Medulla oblongata (tissue), 1 donor: Measurements from ENCODE around the gene ASPSCR1.
"Not testable (repeated sequence)": the region's sequence is repeated elsewhere in the genome, so short reads cannot be mapped to it uniquely, and the experiment has no call there.

ENCODE experiments used
- DNase-seq: peaks from one replicate; pipeline ENCODE4 v3.0.0-alpha.2; 2015; ENCODE audit errors: extremely low spot score

Gene ASPSCR1

GRCh38 chr17:81941484-81942166, 35.8 kb upstream of the ASPSCR1 start:
- DNase-seq = no peak

- DNase-seq = no peak
These were observed 35.3 kb upstream of the ASPSCR1 start for GRCh38 chr17:81942167-81942553.

GRCh38 chr17:81944858-81945257, 32.6 kb upstream of the ASPSCR1 start:
- DNase-seq = no peak

GRCh38 chr17:81947189-81947588, 30.2 kb upstream of the ASPSCR1 start, which contains the start of gene MYADML2:
MYADML2 (minus strand) TSS chr17:81947233; CDS start chr17:81941741, 5,492 bp downstream.
- DNase-seq = no peak

GRCh38 chr17:81948635-81949378, 28.6 kb upstream of the ASPSCR1 start:
- DNase-seq = no peak

- no peak for DNase-seq
These were observed 26.9 kb upstream of the ASPSCR1 start for GRCh38 chr17:81950501-81950900.

- DNase-seq = no peak
These were observed 25.4 kb upstream of the ASPSCR1 start for GRCh38 chr17:81951785-81952684.

GRCh38 chr17:81952792-81953228, 24.6 kb upstream of the ASPSCR1 start:
- DNase-seq = no peak

- DNase-seq = not testable (repeated sequence)
These were observed 24.0 kb upstream of the ASPSCR1 start for GRCh38 chr17:81953443-81953842.

- DNase-seq = no peak
These were observed 23.0 kb upstream of the ASPSCR1 start for GRCh38 chr17:81954131-81955057.

- no peak for DNase-seq
These were observed 22.3 kb upstream of the ASPSCR1 start for GRCh38 chr17:81955058-81955681.

GRCh38 chr17:81955756-81956544, 21.5 kb upstream of the ASPSCR1 start:
- DNase-seq = no peak

- DNase-seq = no peak
These were observed 20.5 kb upstream of the ASPSCR1 start for GRCh38 chr17:81956607-81957589.

GRCh38 chr17:81957691-81958432, 19.6 kb upstream of the ASPSCR1 start:
- no peak for DNase-seq

GRCh38 chr17:81958633-81959342, 18.6 kb upstream of the ASPSCR1 start:
- DNase-seq = no peak

GRCh38 chr17:81959362-81960129, 17.9 kb upstream of the ASPSCR1 start:
- peak; percentile 69 for DNase-seq
